GM18867 (cell line): ENCODE measurements around the gene SPAG17.

Source experiments
- ATAC-seq: cut with Tn5 transposase; IDR thresholded peaks from one replicate; pipeline ENCODE4 v1.9.1; 2021; ENCODE audit warnings: mild to moderate bottlenecking, moderate library complexity; ENCODE audit not compliant: unreplicated experiment

Gene SPAG17

GRCh38 chr1:118185084-118185832 lies at the start of gene SPAG17:
Gene SPAG17, minus strand, starts transcription at chr1:118185228. Its CDS starts 71 bp downstream, at chr1:118185157.
- ATAC-seq, result no peak

GRCh38 chr1:118225471-118225870 lies 40.4 kb upstream of the SPAG17 start:
- no peak for ATAC-seq

GRCh38 chr1:118223426-118223825 lies 38.4 kb upstream of the SPAG17 start:
- ATAC-seq, result peak; percentile 82

- no peak for ATAC-seq
Observed at GRCh38 chr1:118219438-118219837, 34.4 kb upstream of the SPAG17 start.

- no peak for ATAC-seq
Observed at GRCh38 chr1:118217141-118217838, 32.3 kb upstream of the SPAG17 start.

GRCh38 chr1:118214866-118215265 lies 29.8 kb upstream of the SPAG17 start:
- ATAC-seq, result no peak

- ATAC-seq, result no peak
Observed at GRCh38 chr1:118210723-118211110, 25.7 kb upstream of the SPAG17 start.

GRCh38 chr1:118210051-118210722 lies 25.2 kb upstream of the SPAG17 start:
- no peak for ATAC-seq

- no peak for ATAC-seq
Observed at GRCh38 chr1:118209648-118210047, 24.6 kb upstream of the SPAG17 start.

GRCh38 chr1:118206966-118207365 lies 21.9 kb upstream of the SPAG17 start:
- ATAC-seq, result no peak

- no peak for ATAC-seq
Observed at GRCh38 chr1:118204648-118205047, 19.6 kb upstream of the SPAG17 start.

GRCh38 chr1:118204105-118204504 lies 19.1 kb upstream of the SPAG17 start:
- ATAC-seq, result no peak

GRCh38 chr1:118202076-118202608 lies 17.1 kb upstream of the SPAG17 start:
- peak; percentile 44 for ATAC-seq

- peak; percentile 81 for ATAC-seq
Observed at GRCh38 chr1:118201524-118201923, 16.5 kb upstream of the SPAG17 start.

GRCh38 chr1:118200836-118201235 lies 15.8 kb upstream of the SPAG17 start:
- no peak for ATAC-seq

GRCh38 chr1:118190561-118190960 lies 5.5 kb upstream of the SPAG17 start:
- ATAC-seq, result no peak

GRCh38 chr1:118189564-118189963 lies 4.5 kb upstream of the SPAG17 start:
- ATAC-seq, result no peak

- no peak for ATAC-seq
Observed at GRCh38 chr1:118188411-118188810, 3.4 kb upstream of the SPAG17 start.

- ATAC-seq, result no peak
Observed at GRCh38 chr1:118186026-118186425, 998 bp upstream of the SPAG17 start.

GRCh38 chr1:118184739-118185083 lies 317 bp downstream of the SPAG17 start:
- ATAC-seq, result no peak

GRCh38 chr1:118183586-118183985 lies 1.4 kb downstream of the SPAG17 start:
- ATAC-seq, result no peak

- no peak for ATAC-seq
Observed at GRCh38 chr1:118177998-118178397, 7.0 kb downstream of the SPAG17 start.
